Measurements from ENCODE around the gene FRMD1.

DNA sequence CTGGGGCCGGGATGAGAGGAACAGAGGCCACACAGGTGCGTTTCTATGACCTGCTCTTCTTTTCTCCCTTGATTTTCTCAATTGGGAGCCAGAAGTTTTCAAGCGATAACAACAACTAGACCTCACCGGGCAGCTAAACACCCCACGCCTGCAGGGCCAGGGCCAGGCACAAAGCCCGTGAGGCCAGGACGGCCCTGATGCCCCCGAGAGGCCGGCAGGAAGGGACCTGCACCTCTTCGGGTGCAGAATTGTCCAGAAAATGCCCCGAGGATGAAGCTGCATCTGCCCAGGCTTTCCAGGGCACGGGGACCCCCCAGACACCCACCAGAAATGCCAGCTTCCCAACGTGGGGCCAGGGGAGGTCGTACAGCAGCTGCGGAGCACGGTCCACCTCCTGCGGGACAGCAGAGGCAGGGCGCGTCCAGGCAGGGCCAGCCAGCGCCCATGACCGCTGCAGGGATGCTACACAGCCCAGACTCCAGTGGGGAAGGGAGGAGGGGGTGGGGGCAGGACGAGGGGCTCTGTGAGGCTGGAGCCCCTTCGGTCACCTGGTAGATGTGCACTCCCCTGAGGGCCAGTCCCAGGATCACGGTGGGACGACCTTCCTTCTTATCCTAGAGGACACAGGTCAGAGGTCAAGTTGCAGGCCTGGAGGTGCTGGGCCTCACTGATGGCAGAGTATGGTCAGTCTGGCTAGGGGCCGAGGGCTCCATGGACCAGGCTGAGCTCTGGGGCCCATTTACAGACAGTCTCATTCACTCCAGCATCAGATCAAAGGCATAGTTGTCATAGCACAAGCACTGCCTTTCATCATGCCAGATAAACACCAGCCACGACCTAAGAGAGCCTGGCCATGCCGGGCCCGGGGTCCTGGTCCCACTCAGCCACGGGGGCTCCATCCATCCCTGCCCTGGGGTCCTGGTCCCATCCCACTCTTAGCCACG is 16.4 kb downstream of the FRMD1 start:
- TF ChIP-seq, protein P1, sequence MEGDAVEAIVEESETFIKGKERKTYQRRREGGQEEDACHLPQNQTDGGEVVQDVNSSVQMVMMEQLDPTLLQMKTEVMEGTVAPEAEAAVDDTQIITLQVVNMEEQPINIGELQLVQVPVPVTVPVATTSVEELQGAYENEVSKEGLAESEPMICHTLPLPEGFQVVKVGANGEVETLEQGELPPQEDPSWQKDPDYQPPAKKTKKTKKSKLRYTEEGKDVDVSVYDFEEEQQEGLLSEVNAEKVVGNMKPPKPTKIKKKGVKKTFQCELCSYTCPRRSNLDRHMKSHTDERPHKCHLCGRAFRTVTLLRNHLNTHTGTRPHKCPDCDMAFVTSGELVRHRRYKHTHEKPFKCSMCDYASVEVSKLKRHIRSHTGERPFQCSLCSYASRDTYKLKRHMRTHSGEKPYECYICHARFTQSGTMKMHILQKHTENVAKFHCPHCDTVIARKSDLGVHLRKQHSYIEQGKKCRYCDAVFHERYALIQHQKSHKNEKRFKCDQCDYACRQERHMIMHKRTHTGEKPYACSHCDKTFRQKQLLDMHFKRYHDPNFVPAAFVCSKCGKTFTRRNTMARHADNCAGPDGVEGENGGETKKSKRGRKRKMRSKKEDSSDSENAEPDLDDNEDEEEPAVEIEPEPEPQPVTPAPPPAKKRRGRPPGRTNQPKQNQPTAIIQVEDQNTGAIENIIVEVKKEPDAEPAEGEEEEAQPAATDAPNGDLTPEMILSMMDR (IDR thresholded peaks at IDR 0.05): no peak
- TF ChIP-seq EZH2 (IDR thresholded peaks at IDR 0.05; ENCODE audit: borderline replicate concordance, insufficient read depth, low read depth, low read length, poor library complexity, severe bottlenecking): no peak
